ENCODE data around the gene RTN4RL1.
"Not testable (repeated sequence)": the region's sequence is repeated elsewhere in the genome, so short reads cannot be mapped to it uniquely, and the experiment has no call there.

DNA sequence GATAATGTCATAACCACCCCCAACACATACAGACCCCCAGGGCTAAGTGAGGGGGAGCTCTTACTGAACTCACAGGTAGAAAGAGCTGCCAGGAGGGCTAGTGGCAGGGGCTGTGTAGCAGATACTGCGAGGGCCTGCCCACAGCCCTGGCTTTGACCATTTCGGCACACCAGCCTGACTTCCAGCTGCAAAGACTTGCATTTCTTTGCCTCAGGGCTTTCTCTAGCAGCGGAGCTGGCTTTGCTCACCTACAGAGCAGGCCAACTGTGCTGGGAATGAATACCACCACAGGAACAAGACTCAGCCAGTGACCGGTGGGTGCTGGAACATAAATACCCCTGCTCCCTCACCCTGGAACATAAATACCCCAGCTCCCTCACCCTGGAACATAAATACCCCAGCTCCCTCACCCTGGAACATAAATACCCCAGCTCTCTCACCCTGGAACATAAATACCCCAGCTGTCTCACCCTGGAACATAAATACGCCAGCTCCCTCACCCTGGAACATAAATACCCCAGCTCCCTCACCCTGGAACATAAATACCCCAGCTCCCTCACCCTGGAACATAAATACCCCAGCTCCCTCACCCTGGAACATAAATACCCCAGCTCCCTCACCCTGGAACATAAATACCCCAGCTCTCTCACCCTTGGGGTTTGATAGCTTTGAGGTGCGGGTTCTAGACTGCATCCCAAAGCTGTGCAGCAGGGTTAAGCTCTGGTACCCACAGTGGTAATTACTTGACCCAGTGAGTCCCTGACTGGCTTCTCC, 11.7 kb downstream of the RTN4RL1 start:
- TF ChIP-seq, protein P1, sequence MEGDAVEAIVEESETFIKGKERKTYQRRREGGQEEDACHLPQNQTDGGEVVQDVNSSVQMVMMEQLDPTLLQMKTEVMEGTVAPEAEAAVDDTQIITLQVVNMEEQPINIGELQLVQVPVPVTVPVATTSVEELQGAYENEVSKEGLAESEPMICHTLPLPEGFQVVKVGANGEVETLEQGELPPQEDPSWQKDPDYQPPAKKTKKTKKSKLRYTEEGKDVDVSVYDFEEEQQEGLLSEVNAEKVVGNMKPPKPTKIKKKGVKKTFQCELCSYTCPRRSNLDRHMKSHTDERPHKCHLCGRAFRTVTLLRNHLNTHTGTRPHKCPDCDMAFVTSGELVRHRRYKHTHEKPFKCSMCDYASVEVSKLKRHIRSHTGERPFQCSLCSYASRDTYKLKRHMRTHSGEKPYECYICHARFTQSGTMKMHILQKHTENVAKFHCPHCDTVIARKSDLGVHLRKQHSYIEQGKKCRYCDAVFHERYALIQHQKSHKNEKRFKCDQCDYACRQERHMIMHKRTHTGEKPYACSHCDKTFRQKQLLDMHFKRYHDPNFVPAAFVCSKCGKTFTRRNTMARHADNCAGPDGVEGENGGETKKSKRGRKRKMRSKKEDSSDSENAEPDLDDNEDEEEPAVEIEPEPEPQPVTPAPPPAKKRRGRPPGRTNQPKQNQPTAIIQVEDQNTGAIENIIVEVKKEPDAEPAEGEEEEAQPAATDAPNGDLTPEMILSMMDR (IDR thresholded peaks at IDR 0.05; ENCODE audit: low read depth, low read length): not testable (repeated sequence)
- not testable (repeated sequence) for TF ChIP-seq POLR2A (IDR thresholded peaks at IDR 0.05; ENCODE audit: extremely low read depth, insufficient read length); MYC (IDR thresholded peaks at IDR 0.05; ENCODE audit: low read depth, low read length)
- TF ChIP-seq, protein P2, sequence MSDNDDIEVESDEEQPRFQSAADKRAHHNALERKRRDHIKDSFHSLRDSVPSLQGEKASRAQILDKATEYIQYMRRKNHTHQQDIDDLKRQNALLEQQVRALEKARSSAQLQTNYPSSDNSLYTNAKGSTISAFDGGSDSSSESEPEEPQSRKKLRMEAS (IDR thresholded peaks at IDR 0.05; ENCODE audit: low read depth, low read length): not testable (repeated sequence)
